H9 (cell line): ENCODE data around the gene FAM163B. TPM values are rescaled to one million over a fixed set of nuclear protein-coding genes. Genes with fewer than 3 reads are reported as not detected.

ENCODE experiments used
- DNase-seq: peaks from one replicate; pipeline ENCODE4 v3.0.0-alpha.2; 2017
- H2AFZ ChIP-seq: one replicate; pipeline ENCODE4 v1.6.1; 2013; ENCODE audit warnings: mild to moderate bottlenecking, low read length, control low read depth, moderate library complexity
- H2AK5ac ChIP-seq: 2 replicates; pipeline ENCODE4 v1.6.1; 2013; ENCODE audit warnings: low read length, control low read depth, mixed read lengths; ENCODE audit not compliant: insufficient read length
- H2BK120ac ChIP-seq: one replicate; pipeline ENCODE4 v1.6.1; 2013; ENCODE audit warnings: low read depth, mild to moderate bottlenecking, low read length, control low read depth, inconsistent platforms; ENCODE audit not compliant: poor library complexity, severe bottlenecking
- H2BK12ac ChIP-seq: 2 replicates; pipeline ENCODE4 v1.6.1; 2013; ENCODE audit warnings: low read length, control low read depth, mixed read lengths, low read depth; ENCODE audit not compliant: insufficient read length
- H2BK15ac ChIP-seq: 2 replicates; pipeline ENCODE4 v1.6.1; 2013; ENCODE audit warnings: low read depth, low read length, control low read depth
- H2BK20ac ChIP-seq: one replicate; pipeline ENCODE4 v1.6.1; 2013; ENCODE audit warnings: low read depth, mild to moderate bottlenecking, low read length, control low read depth, inconsistent platforms; ENCODE audit not compliant: poor library complexity, severe bottlenecking
- H2BK5ac ChIP-seq: 2 replicates; pipeline ENCODE4 v1.6.1; 2013; ENCODE audit warnings: low read length, control low read depth, mixed read lengths; ENCODE audit not compliant: insufficient read length
- H3K14ac ChIP-seq: 2 replicates; pipeline ENCODE4 v1.6.1; 2013; ENCODE audit warnings: low read length, control low read depth; ENCODE audit not compliant: insufficient read depth
- H3K18ac ChIP-seq: 2 replicates; pipeline ENCODE4 v1.6.1; 2013; ENCODE audit warnings: low read depth, mild to moderate bottlenecking, mixed read lengths, low read length, control low read depth; ENCODE audit not compliant: insufficient read length
- H3K23ac ChIP-seq: 2 replicates; pipeline ENCODE4 v1.6.1; 2013; ENCODE audit warnings: low read length, control low read depth, mixed read lengths, low read depth; ENCODE audit not compliant: insufficient read length
- H3K23me2 ChIP-seq: 2 replicates; pipeline ENCODE4 v1.6.1; 2013; ENCODE audit warnings: low read depth, mild to moderate bottlenecking, mixed read lengths, low read length, control low read depth; ENCODE audit not compliant: insufficient read length, poor library complexity, severe bottlenecking
- H3K27ac ChIP-seq: 2 replicates; pipeline ENCODE4 v1.5.1; 2013; ENCODE audit warnings: low read length, control low read depth, mixed read lengths, low read depth; ENCODE audit not compliant: insufficient read length
- H3K27me3 ChIP-seq: 2 replicates; pipeline ENCODE4 v1.6.1; 2013; ENCODE audit warnings: low read length, control low read depth, inconsistent platforms; ENCODE audit not compliant: insufficient read depth
- H3K4ac ChIP-seq: 2 replicates; pipeline ENCODE4 v1.6.1; 2013; ENCODE audit warnings: low read depth, mild to moderate bottlenecking, control low read depth, inconsistent platforms, low read length, moderate library complexity
- H3K4me1 ChIP-seq: 2 replicates; pipeline ENCODE4 v1.6.1; 2013; ENCODE audit warnings: low read length, control low read depth, inconsistent platforms; ENCODE audit not compliant: insufficient read depth
- H3K4me2 ChIP-seq: 2 replicates; pipeline ENCODE4 v1.6.1; 2013; ENCODE audit warnings: low read length, control low read depth, mixed read lengths; ENCODE audit not compliant: insufficient read length, insufficient read depth
- H3K56ac ChIP-seq: 2 replicates; pipeline ENCODE4 v1.6.1; 2013; ENCODE audit warnings: low read depth, mild to moderate bottlenecking, mixed read lengths, low read length, control low read depth; ENCODE audit not compliant: insufficient read length
- H3K79me1 ChIP-seq: 2 replicates; pipeline ENCODE4 v1.6.1; 2013; ENCODE audit warnings: low read depth, mild to moderate bottlenecking, moderate library complexity, low read length, control low read depth, inconsistent platforms; ENCODE audit not compliant: insufficient read depth, poor library complexity, severe bottlenecking
- H3K79me2 ChIP-seq: 2 replicates; pipeline ENCODE4 v1.6.1; 2013; ENCODE audit warnings: low read length, control low read depth, inconsistent platforms; ENCODE audit not compliant: insufficient read depth
- H3K9ac ChIP-seq: 2 replicates; pipeline ENCODE4 v1.6.1; 2013; ENCODE audit warnings: low read length, control low read depth, mixed read lengths; ENCODE audit not compliant: insufficient read length; ENCODE audit errors: extremely low read depth
- H3K9me3 ChIP-seq: one replicate; pipeline ENCODE4 v1.6.1; 2013; ENCODE audit warnings: low read depth, low read length, inconsistent platforms; ENCODE audit not compliant: control insufficient read depth
- H3T11ph ChIP-seq: one replicate; pipeline ENCODE4 v1.6.1; 2013; ENCODE audit warnings: mild to moderate bottlenecking, low read length, control low read depth, inconsistent platforms
- H4K20me1 ChIP-seq: one replicate; pipeline ENCODE4 v1.6.1; 2013; ENCODE audit not compliant: control insufficient read depth, insufficient read length, insufficient read depth
- H4K5ac ChIP-seq: 2 replicates; pipeline ENCODE4 v1.6.1; 2013; ENCODE audit warnings: low read depth, mild to moderate bottlenecking, mixed read lengths, low read length, control low read depth; ENCODE audit not compliant: insufficient read length
- H4K8ac ChIP-seq: replicated peaks from 2 replicates; pipeline ENCODE4 v1.6.1; 2013; ENCODE audit warnings: low read length, control low read depth, mixed read lengths, low read depth; ENCODE audit not compliant: insufficient read length
- H4K91ac ChIP-seq: 2 replicates; pipeline ENCODE4 v1.6.1; 2013; ENCODE audit warnings: low read depth, mild to moderate bottlenecking, moderate library complexity, mixed read lengths, low read length, control low read depth; ENCODE audit not compliant: insufficient read length
- H3K27ac Mint-ChIP-seq, 3 experiments: 2 replicates in 2 of 3; 3 replicates in 1 of 3; pipeline ENCODE4 v1.8.0; 2020 to 2021; ENCODE audit warnings: mixed read lengths in 3 of 3, mild to moderate bottlenecking in 1 of 3, moderate library complexity in 1 of 3
- H3K27me3 Mint-ChIP-seq: 2 replicates; pipeline ENCODE4 v1.8.0; 2021; ENCODE audit warnings: low read depth, mild to moderate bottlenecking, moderate library complexity, mixed read lengths
- H3K36me3 Mint-ChIP-seq, 3 experiments: 2 replicates in 2 of 3; 3 replicates in 1 of 3; pipeline ENCODE4 v1.8.0; 2020 to 2021; ENCODE audit warnings: low read depth in 3 of 3, mixed read lengths in 3 of 3; ENCODE audit not compliant: insufficient read depth in 1 of 3
- H3K4me1 Mint-ChIP-seq, 2 experiments: 2 replicates each; pipeline ENCODE4 v1.8.0; 2020; ENCODE audit warnings: mixed read lengths in 2 of 2
- H3K4me3 Mint-ChIP-seq, 2 experiments: 2 replicates in 1 of 2; 3 replicates in 1 of 2; pipeline ENCODE4 v1.8.0; 2020 to 2021; ENCODE audit warnings: mild to moderate bottlenecking in 2 of 2, mixed read lengths in 2 of 2, moderate library complexity in 1 of 2
- H3K9me3 Mint-ChIP-seq, 2 experiments: 2 replicates in 1 of 2; 3 replicates in 1 of 2; pipeline ENCODE4 v1.8.0; 2020; ENCODE audit warnings: mild to moderate bottlenecking in 2 of 2, mixed read lengths in 2 of 2, moderate library complexity in 1 of 2
- WGBS: extraction: QIAGEN DNeasy Blood & Tissue Kit; methylation state at CpG from one replicate; pipeline ENCODE4 v1.1.7; 2013; ENCODE audit warnings: missing lambda C conversion rate, low lambda C conversion rate, mixed read lengths; ENCODE audit not compliant: insufficient read length; ENCODE audit errors: extremely low coverage; 5-methylcytosine and 5-hydroxymethylcytosine counted together
- total RNA-seq: library from RNA; stranded (reverse); gene quantifications from 2 replicates; pipeline ENCODE4 v1.2.1, GENCODE V29; 2021
- TF ChIP-seq, protein P1 (sequence below): fragments of 200-600 bp; sonication (generic); conservative IDR thresholded peaks from 3 replicates; pipeline ENCODE4 v1.8.0; 2021; ENCODE audit warnings: antibody characterized with exemption, mild to moderate bottlenecking

Gene FAM163B
- total RNA-seq, 1 experiment from 2014 or later: 0.39 TPM

DNA sequence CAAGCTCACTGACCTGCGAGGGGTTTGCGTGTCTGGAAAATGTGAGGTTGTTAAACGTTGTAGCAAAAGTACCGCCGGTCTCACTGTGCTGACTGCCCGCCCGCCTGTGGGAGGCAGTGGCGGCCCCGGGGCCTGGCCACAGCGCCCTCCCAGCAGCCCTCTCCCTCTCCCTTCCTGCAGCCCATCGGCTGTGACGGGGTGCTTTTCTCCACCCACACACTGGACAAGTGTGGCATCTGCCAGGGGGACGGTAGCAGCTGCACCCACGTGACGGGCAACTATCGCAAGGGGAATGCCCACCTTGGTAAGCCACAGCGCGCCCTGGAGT lies 68.5 kb downstream of the FAM163B start:
- Histone ChIP-seq H3K79me2 (no peaks in the 10 kb centered on the region), H2AFZ (no peak overlapping the region), H2BK5ac (no peak overlapping the region), H3K4me2 (no peak overlapping the region), H4K91ac (no peak overlapping the region), H3K27me3 (no peaks in the 10 kb centered on the region; the same call in 1 of the 2 replicates), H3K79me1 (no peaks in the 10 kb centered on the region), H4K20me1 (no peaks in the 10 kb centered on the region), H3K27ac (no peak overlapping the region), H2BK15ac (no peak overlapping the region), H3K9me3 (no peaks in the 10 kb centered on the region), H4K5ac (no peak overlapping the region), H3K23ac (no peak overlapping the region), H3K4ac (no peak overlapping the region), H3K18ac (no peak overlapping the region), H2BK20ac (no peak overlapping the region), H3K56ac (no peak overlapping the region), H3K23me2 (no peaks in the 10 kb centered on the region), H2BK120ac (no peak overlapping the region), H3K4me1 (peaks cover 7% of the 10 kb centered on the region; the same call in 1 of the 2 replicates), H3K14ac (no peak overlapping the region; the same call in 1 of the 2 replicates), H3K9ac (no peak overlapping the region), H3T11ph (no peak overlapping the region), H2AK5ac (no peak overlapping the region), H4K8ac (no peak overlapping the region), H2BK12ac (no peak overlapping the region)
- WGBS: no CpG with 5 or more reads among the region's 18 CpGs
- Mint-ChIP-seq H3K36me3 (no peaks in the 10 kb centered on the region), H3K27ac (no peak overlapping the region), H3K4me3 (no peak overlapping the region), H3K4me1 (peaks cover 12 to 24% of the 10 kb centered on the region in 2 experiments), H3K9me3 (no peaks in the 10 kb centered on the region), H3K27me3 (peaks cover 5% of the 10 kb centered on the region)
- DNase-seq: no peak
- TF ChIP-seq, protein P1, sequence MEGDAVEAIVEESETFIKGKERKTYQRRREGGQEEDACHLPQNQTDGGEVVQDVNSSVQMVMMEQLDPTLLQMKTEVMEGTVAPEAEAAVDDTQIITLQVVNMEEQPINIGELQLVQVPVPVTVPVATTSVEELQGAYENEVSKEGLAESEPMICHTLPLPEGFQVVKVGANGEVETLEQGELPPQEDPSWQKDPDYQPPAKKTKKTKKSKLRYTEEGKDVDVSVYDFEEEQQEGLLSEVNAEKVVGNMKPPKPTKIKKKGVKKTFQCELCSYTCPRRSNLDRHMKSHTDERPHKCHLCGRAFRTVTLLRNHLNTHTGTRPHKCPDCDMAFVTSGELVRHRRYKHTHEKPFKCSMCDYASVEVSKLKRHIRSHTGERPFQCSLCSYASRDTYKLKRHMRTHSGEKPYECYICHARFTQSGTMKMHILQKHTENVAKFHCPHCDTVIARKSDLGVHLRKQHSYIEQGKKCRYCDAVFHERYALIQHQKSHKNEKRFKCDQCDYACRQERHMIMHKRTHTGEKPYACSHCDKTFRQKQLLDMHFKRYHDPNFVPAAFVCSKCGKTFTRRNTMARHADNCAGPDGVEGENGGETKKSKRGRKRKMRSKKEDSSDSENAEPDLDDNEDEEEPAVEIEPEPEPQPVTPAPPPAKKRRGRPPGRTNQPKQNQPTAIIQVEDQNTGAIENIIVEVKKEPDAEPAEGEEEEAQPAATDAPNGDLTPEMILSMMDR: peak; percentile 55
